SJCRH30 (cell line): Measurements from ENCODE around the gene GRID1. TPM values are rescaled to one million over a fixed set of nuclear protein-coding genes. Genes with fewer than 3 reads are reported as not detected.

ENCODE experiments used
- DNase-seq, 2 experiments: peaks; one replicate each; pipeline ENCODE4 v3.0.0-alpha.2; 2015 to 2020
- H3K27ac ChIP-seq: fragments of 250-450 bp; sonication (Bioruptor Pico); 2 replicates; pipeline ENCODE4 v1.5.1; 2020; ENCODE audit warnings: mild to moderate bottlenecking, moderate library complexity
- H3K27me3 ChIP-seq: fragments of 250-450 bp; sonication (Bioruptor Pico); 2 replicates; pipeline ENCODE4 v1.5.1; 2020; ENCODE audit warnings: mild to moderate bottlenecking, moderate library complexity
- H3K36me3 ChIP-seq: fragments of 250-450 bp; sonication (Bioruptor Pico); 2 replicates; pipeline ENCODE4 v1.5.1; 2020; ENCODE audit warnings: mild to moderate bottlenecking, moderate library complexity
- H3K4me1 ChIP-seq: fragments of 250-450 bp; sonication (Bioruptor Pico); 2 replicates; pipeline ENCODE4 v1.5.1; 2020; ENCODE audit warnings: mild to moderate bottlenecking, moderate library complexity
- H3K4me3 ChIP-seq: fragments of 250-450 bp; sonication (Bioruptor Pico); 2 replicates; pipeline ENCODE4 v1.5.1; 2020; ENCODE audit warnings: mild to moderate bottlenecking, moderate library complexity
- H3K9me3 ChIP-seq: fragments of 250-450 bp; sonication (Bioruptor Pico); replicated peaks from 2 replicates; pipeline ENCODE4 v1.5.1; 2020; ENCODE audit warnings: mild to moderate bottlenecking, moderate library complexity
- total RNA-seq: library from RNA; depleted of rRNA; stranded (reverse); fragments of >200 nt; shearing (Covaris generic); gene quantifications from 2 replicates; pipeline ENCODE4 v1.2.3, GENCODE V29; 2014

GRID1 gene
- total RNA-seq, 1 experiment from 2014 or later: not detected

- no peak overlapping the region for H3K27ac ChIP-seq
- no peaks in the 10 kb centered on the region for H3K36me3 ChIP-seq
- DNase-seq: no peak
- H3K9me3 ChIP-seq: no peaks in the 10 kb centered on the region
- H3K4me1 ChIP-seq: no peaks in the 10 kb centered on the region
- no peaks in the 10 kb centered on the region for H3K27me3 ChIP-seq
- no peak overlapping the region for H3K4me3 ChIP-seq
These were observed 306.0 kb downstream of the GRID1 start for GRCh38 chr10:86060386-86061277.

- DNase-seq: no peak
- no peaks in the 10 kb centered on the region for H3K9me3 ChIP-seq
- no peaks in the 10 kb centered on the region for H3K36me3 ChIP-seq
- H3K27ac ChIP-seq: no peak overlapping the region
- no peaks in the 10 kb centered on the region for H3K27me3 ChIP-seq
- H3K4me1 ChIP-seq: no peaks in the 10 kb centered on the region
- H3K4me3 ChIP-seq: no peak overlapping the region
These were observed 306.7 kb downstream of the GRID1 start for GRCh38 chr10:86059892-86060291.

GRCh38 chr10:86058964-86059363 is 307.6 kb downstream of the GRID1 start:
- Histone ChIP-seq H3K27me3 (no peaks in the 10 kb centered on the region), H3K4me1 (no peaks in the 10 kb centered on the region), H3K9me3 (no peaks in the 10 kb centered on the region), H3K36me3 (no peaks in the 10 kb centered on the region), H3K27ac (no peak overlapping the region), H3K4me3 (no peak overlapping the region)
- DNase-seq: no peak

GRCh38 chr10:86057708-86058107 is 308.9 kb downstream of the GRID1 start:
- Histone ChIP-seq H3K9me3 (no peaks in the 10 kb centered on the region), H3K4me1 (no peaks in the 10 kb centered on the region), H3K4me3 (no peak overlapping the region), H3K27ac (no peak overlapping the region), H3K36me3 (no peaks in the 10 kb centered on the region), H3K27me3 (no peaks in the 10 kb centered on the region)
- no peak for DNase-seq

- no peaks in the 10 kb centered on the region for H3K9me3 ChIP-seq
- H3K27ac ChIP-seq: no peak overlapping the region
- no peaks in the 10 kb centered on the region for H3K36me3 ChIP-seq
- no peak overlapping the region for H3K4me3 ChIP-seq
- no peak for DNase-seq
- no peaks in the 10 kb centered on the region for H3K4me1 ChIP-seq
- H3K27me3 ChIP-seq: no peaks in the 10 kb centered on the region
These were observed 309.9 kb downstream of the GRID1 start for GRCh38 chr10:86056672-86057071.

- no peaks in the 10 kb centered on the region for H3K4me1 ChIP-seq
- H3K36me3 ChIP-seq: no peaks in the 10 kb centered on the region
- H3K9me3 ChIP-seq: no peaks in the 10 kb centered on the region
- H3K4me3 ChIP-seq: no peak overlapping the region
- H3K27ac ChIP-seq: no peak overlapping the region
- H3K27me3 ChIP-seq: no peaks in the 10 kb centered on the region
- DNase-seq: no peak
These were observed 310.7 kb downstream of the GRID1 start for GRCh38 chr10:86055928-86056327.

DNA sequence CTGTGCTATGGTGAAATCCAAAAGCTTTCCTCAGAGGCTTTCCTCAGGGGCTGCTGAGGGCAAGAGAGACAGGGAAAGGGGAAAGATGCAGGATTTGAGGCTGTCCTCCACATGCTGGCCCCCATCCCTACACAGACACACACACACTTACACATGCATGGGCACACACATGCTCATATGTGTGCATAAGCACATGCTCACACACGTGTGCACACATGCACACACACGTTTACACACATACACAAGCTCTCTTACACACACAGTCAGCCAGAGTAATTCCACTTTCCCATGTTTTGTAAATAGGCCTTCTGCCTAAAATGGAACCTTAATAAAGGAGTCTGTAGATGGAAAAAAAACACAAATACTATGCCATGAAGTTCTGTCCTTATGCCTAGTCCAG is 312.9 kb downstream of the GRID1 start:
- Histone ChIP-seq H3K27me3 (no peaks in the 10 kb centered on the region), H3K4me1 (no peaks in the 10 kb centered on the region)
- DNase-seq: no peak

DNA sequence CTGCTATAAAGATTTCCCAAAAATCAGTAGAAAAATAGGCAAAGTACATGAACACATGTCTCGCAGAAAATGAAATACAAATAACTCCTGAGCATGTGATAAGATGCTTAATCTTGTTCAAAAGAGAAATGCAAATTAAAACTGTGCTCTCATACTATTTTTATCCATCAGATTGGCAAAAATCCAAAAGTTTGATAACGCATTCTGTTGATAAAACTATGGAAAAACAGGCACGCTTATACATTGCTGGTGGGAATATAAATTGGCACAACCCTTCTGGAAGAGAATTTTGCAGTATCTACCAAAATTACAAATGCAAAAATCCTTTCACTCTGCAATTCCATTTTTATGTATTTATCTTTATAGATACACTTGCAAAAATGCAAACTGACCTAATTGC is 315.0 kb downstream of the GRID1 start:
- no peaks in the 10 kb centered on the region for H3K9me3 ChIP-seq
- H3K27ac ChIP-seq: no peak overlapping the region
- no peak overlapping the region for H3K4me3 ChIP-seq
- DNase-seq: no peak
- no peaks in the 10 kb centered on the region for H3K27me3 ChIP-seq
- H3K36me3 ChIP-seq: no peaks in the 10 kb centered on the region
- no peaks in the 10 kb centered on the region for H3K4me1 ChIP-seq

More for the DNA sequence above, 312.9 kb downstream of the GRID1 start:
- Histone ChIP-seq H3K4me3 (no peak overlapping the region), H3K27ac (no peak overlapping the region), H3K9me3 (no peaks in the 10 kb centered on the region), H3K36me3 (no peaks in the 10 kb centered on the region)

DNA sequence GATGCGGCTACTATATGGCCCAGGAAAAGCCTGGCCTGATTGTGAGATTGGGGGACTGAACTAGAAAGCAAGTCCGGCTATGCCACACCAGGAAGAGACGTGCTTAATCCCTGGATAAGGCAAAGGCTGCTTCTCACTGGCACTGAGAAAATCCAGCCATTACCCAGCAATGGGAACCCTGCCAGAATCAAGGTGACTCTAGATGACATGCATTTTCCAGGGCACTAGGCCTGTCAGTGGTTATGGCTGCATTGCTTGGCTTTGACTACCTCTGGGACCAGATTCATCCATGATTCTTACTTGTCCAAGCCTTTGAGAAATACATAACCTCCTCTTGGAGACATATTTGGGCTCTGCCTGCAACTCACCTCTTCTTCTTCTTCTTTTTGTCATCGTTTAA is 317.2 kb downstream of the GRID1 start:
- no peak overlapping the region for H3K4me3 ChIP-seq
- no peaks in the 10 kb centered on the region for H3K27me3 ChIP-seq
- DNase-seq: no peak
- no peaks in the 10 kb centered on the region for H3K36me3 ChIP-seq
- no peaks in the 10 kb centered on the region for H3K4me1 ChIP-seq
- no peaks in the 10 kb centered on the region for H3K9me3 ChIP-seq
- H3K27ac ChIP-seq: no peak overlapping the region

DNA sequence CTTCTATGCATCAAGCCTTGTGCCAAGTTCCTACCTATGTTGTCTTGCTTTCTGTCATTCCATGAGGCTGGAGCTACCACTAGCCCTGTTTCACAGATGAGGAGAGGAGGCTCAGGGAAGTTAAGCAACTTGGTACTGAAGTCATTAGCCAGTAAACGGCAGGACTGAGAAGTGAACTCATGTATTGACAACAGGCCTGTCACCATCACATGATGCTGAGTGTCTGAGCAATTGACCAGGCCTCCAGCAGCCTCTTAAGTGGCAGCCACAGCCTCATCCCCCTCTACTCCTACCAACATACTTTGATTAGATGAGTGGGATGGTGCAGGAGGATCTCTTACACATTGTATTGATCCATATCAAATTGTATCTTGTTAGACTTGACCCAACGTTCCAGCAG is 317.6 kb downstream of the GRID1 start:
- DNase-seq: no peak
- no peaks in the 10 kb centered on the region for H3K27me3 ChIP-seq
- H3K4me1 ChIP-seq: no peaks in the 10 kb centered on the region
- no peak overlapping the region for H3K4me3 ChIP-seq
- H3K9me3 ChIP-seq: no peaks in the 10 kb centered on the region
- no peak overlapping the region for H3K27ac ChIP-seq
- no peaks in the 10 kb centered on the region for H3K36me3 ChIP-seq

- no peak for DNase-seq
- no peaks in the 10 kb centered on the region for H3K27me3 ChIP-seq
These were observed 318.0 kb downstream of the GRID1 start for GRCh38 chr10:86048571-86048970.

DNA sequence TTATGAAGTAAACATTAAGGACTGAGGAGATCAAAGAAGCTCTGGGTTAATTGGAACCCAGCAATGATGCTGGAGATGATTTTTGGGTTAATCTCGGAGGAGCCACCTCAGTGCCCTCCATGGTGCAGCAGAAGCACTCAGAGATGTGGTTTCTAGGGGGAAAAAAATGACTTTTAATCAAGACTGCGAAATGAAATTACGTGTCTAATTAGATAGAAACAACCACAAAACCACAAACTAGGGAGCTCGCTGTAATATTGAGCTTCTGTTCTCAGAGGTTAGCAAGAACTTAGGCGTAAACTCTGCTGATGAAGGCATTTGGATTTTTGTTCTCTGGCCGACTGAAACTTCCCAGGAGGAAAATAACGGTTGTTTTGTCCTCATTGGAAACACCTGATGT is 319.0 kb downstream of the GRID1 start:
- Histone ChIP-seq H3K27ac (no peak overlapping the region), H3K27me3 (no peaks in the 10 kb centered on the region), H3K36me3 (no peaks in the 10 kb centered on the region), H3K9me3 (no peaks in the 10 kb centered on the region), H3K4me1 (no peaks in the 10 kb centered on the region), H3K4me3 (no peak overlapping the region)
- no peak for DNase-seq

More at GRCh38 chr10:86048571-86048970, 318.0 kb downstream of the GRID1 start:
- Histone ChIP-seq H3K27ac (no peak overlapping the region), H3K4me1 (no peaks in the 10 kb centered on the region), H3K9me3 (no peaks in the 10 kb centered on the region), H3K36me3 (no peaks in the 10 kb centered on the region), H3K4me3 (no peak overlapping the region)

- no peaks in the 10 kb centered on the region for H3K9me3 ChIP-seq
- no peaks in the 10 kb centered on the region for H3K27me3 ChIP-seq
- DNase-seq: no peak
- no peaks in the 10 kb centered on the region for H3K4me1 ChIP-seq
- no peaks in the 10 kb centered on the region for H3K36me3 ChIP-seq
- no peak overlapping the region for H3K4me3 ChIP-seq
- no peak overlapping the region for H3K27ac ChIP-seq
These were observed 319.6 kb downstream of the GRID1 start for GRCh38 chr10:86046845-86047460.

- Histone ChIP-seq H3K4me3 (no peak overlapping the region), H3K9me3 (no peaks in the 10 kb centered on the region), H3K27me3 (no peaks in the 10 kb centered on the region), H3K4me1 (no peaks in the 10 kb centered on the region), H3K36me3 (no peaks in the 10 kb centered on the region), H3K27ac (no peak overlapping the region)
- no peak for DNase-seq
These were observed 320.7 kb downstream of the GRID1 start for GRCh38 chr10:86045896-86046295.

DNA sequence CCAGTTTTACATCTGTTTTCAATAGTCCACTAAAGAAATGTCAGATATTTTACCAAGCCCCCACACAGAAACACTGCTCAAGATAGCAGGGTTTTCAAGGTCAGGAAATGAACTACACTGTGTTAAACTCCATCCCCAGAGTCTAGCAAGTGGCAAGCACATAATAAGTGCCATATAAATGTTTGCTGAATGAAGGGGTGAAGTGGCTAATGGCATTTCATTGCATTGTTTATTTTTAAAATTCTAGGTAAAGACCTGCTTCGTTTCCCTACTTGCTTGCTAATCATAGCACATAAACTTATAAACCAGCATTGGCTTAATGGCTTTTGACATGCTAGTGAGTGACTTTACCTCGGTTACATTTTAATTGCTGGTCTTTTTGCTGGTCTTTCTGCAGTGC is 322.6 kb downstream of the GRID1 start:
- H3K4me1 ChIP-seq: no peaks in the 10 kb centered on the region

More for the DNA sequence above, 322.6 kb downstream of the GRID1 start:
- H3K27ac ChIP-seq: no peak overlapping the region
- H3K36me3 ChIP-seq: no peaks in the 10 kb centered on the region
- no peak for DNase-seq
- no peaks in the 10 kb centered on the region for H3K9me3 ChIP-seq
- no peaks in the 10 kb centered on the region for H3K27me3 ChIP-seq
- H3K4me3 ChIP-seq: no peak overlapping the region
